Measurements from ENCODE around the gene MYO18A.

The MYO18A gene

DNA sequence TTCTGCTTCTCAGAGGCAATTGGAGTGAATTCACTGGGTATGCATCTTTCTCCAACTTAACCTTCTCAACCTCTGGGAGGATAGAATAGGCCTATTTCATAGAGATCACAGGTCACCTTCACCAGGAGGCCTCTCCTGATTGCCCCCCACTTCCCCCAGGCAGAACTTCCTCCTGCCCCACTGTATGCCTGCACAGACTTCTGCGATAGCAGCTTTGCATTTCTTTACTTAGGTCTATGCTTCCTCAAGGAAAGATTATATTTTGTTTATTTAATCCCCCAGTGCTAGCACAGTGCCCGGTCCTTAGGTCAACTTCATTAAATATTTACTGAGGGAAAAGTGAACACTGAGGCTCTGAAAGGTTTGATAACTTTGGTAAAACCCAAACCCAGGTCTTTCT is 19.9 kb downstream of the MYO18A start:
- Histone ChIP-seq H3K9ac (ENCODE audit: low read length in 5 of 5) (no peak overlapping the region), H3K4me1 (ENCODE audit: control insufficient read depth in 5 of 5, insufficient read depth in 5 of 5, low read length in 5 of 5) (peaks cover 11 to 90% (median 47%) of the 10 kb centered on the region in 5 donors)

DNA sequence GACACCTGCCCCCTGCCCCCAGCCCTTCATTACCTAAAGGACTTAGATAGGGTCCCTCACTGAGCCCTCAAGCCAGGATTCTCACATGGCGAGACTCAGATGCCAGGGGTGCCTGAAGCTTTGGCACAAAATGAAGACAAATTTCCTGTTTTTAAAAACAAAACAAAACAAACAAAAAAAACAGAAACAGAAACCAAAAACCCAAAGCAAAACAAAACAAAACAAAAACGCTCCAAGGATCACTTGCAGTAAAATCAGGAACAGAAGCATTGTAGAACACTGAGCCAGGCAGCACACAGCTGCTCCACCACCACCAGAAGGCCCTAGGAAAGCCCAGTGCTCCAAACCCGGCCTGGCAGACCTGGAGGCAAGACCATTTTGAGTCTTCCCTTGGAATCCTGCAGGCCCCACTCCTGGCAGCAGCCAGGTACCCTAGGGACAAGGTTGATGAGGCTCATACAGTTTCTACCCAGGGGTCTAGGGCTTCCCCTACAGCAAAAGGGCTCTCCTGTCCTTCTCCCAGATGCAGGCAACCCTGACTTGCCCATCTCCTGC is 20.8 kb downstream of the MYO18A start:
- Histone ChIP-seq H3K9me3 (ENCODE audit: control insufficient read depth in 5 of 5, low read length in 5 of 5) (no peaks in the 10 kb centered on the region), H3K4me3 (ENCODE audit: low read depth in 1 of 5, low read length in 5 of 5) (no peak overlapping the region), H3K27me3 (ENCODE audit: control insufficient read depth in 5 of 5, insufficient read depth in 4 of 5, low read length in 5 of 5) (no peaks in the 10 kb centered on the region), H3K27ac (ENCODE audit: low read depth, low read length) (peak overlapping the region; percentile 92), H3K9ac (ENCODE audit: low read length in 5 of 5) (peak overlapping the region in 1 of 5 donors; percentile 24), H3K4me1 (ENCODE audit: control insufficient read depth in 5 of 5, insufficient read depth in 5 of 5, low read length in 5 of 5) (peaks cover 16 to 90% (median 56%) of the 10 kb centered on the region in 5 donors), H3K36me3 (ENCODE audit: control insufficient read depth in 5 of 5, insufficient read depth in 5 of 5, low read length in 5 of 5) (no peaks in the 10 kb centered on the region)

More for the DNA sequence above, 19.9 kb downstream of the MYO18A start:
- Histone ChIP-seq H3K36me3 (ENCODE audit: control insufficient read depth in 5 of 5, insufficient read depth in 5 of 5, low read length in 5 of 5) (peaks cover 0 to 2% (median 1%) of the 10 kb centered on the region in 5 donors), H3K27ac (ENCODE audit: low read depth, low read length) (no peak overlapping the region), H3K4me3 (ENCODE audit: low read depth in 1 of 5, low read length in 5 of 5) (no peak overlapping the region), H3K27me3 (ENCODE audit: control insufficient read depth in 5 of 5, insufficient read depth in 4 of 5, low read length in 5 of 5) (no peaks in the 10 kb centered on the region), H3K9me3 (ENCODE audit: control insufficient read depth in 5 of 5, low read length in 5 of 5) (no peaks in the 10 kb centered on the region)

DNA sequence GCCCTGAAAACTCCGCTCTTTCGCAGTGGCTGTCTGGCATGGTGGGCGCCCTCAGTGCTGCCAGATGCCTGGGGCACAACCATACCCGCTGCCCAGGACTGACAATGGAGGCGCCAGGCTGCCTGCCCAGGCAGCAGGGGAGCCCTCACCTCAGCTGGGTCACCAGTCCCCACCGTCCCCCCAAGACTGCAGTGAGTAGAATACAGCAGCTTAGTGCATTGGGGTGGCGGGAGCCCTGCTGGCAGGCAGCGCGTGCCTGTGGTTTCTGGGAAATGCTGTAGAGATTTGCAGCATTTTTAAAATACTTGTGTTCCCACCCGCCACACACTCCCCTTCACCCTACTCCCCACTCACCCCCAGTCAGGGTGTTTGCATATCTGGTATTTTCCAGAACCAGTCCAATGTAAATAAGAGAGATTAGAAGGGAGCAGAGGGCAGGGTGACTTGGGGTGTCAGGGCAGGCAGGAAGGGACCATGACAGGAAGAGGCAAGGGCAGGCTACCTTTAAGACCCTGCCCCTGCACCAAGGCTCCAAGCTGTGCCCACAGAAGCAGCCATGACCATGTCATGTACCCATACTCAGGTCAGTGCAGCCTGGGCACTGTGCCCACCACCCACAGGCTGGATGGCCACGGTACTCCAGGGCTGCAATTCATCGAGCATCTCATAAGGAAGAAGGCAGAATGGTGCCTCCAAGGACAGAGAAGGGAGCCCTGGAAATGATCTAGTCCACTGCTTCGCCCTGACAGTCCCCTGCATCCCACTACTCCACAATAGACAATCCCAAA is 21.5 kb downstream of the MYO18A start:
- Histone ChIP-seq H3K27ac (ENCODE audit: low read depth, low read length) (peak overlapping the region; percentile 92), H3K9me3 (ENCODE audit: control insufficient read depth in 5 of 5, low read length in 5 of 5) (no peaks in the 10 kb centered on the region), H3K4me3 (ENCODE audit: low read depth in 1 of 5, low read length in 5 of 5) (no peak overlapping the region), H3K9ac (ENCODE audit: low read length in 5 of 5) (peak overlapping the region in 1 of 5 donors; percentile 24), H3K27me3 (ENCODE audit: control insufficient read depth in 5 of 5, insufficient read depth in 4 of 5, low read length in 5 of 5) (no peaks in the 10 kb centered on the region), H3K36me3 (ENCODE audit: control insufficient read depth in 5 of 5, insufficient read depth in 5 of 5, low read length in 5 of 5) (no peaks in the 10 kb centered on the region), H3K4me1 (ENCODE audit: control insufficient read depth in 5 of 5, insufficient read depth in 5 of 5, low read length in 5 of 5) (peaks cover 20 to 89% (median 60%) of the 10 kb centered on the region in 5 donors)

DNA sequence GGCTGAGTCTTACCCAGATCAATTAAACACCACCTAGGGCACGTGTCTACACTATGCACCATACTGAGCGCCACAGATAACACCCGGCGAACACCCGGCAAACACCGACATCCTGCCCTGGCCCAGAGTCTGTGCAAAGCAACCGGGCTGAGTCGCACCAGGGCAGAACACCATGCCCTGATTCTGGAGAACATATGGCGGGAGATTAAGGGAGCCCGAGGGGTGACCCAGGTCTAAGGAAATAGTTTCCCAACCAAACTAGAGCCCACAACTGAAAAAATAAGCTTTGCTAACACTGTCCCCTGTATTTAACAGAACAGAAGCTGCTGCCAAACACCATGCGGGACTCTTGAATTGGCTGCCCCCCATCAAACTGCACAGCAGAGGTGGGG is 22.1 kb downstream of the MYO18A start:
- Histone ChIP-seq H3K9me3 (ENCODE audit: control insufficient read depth in 5 of 5, low read length in 5 of 5) (no peaks in the 10 kb centered on the region), H3K27ac (ENCODE audit: low read depth, low read length) (peak overlapping the region; percentile 92), H3K27me3 (ENCODE audit: control insufficient read depth in 5 of 5, insufficient read depth in 4 of 5, low read length in 5 of 5) (no peaks in the 10 kb centered on the region), H3K4me1 (ENCODE audit: control insufficient read depth in 5 of 5, insufficient read depth in 5 of 5, low read length in 5 of 5) (peaks cover 20 to 83% (median 55%) of the 10 kb centered on the region in 5 donors), H3K4me3 (ENCODE audit: low read depth in 1 of 5, low read length in 5 of 5) (no peak overlapping the region), H3K9ac (ENCODE audit: low read length in 5 of 5) (no peak overlapping the region), H3K36me3 (ENCODE audit: control insufficient read depth in 5 of 5, insufficient read depth in 5 of 5, low read length in 5 of 5) (no peaks in the 10 kb centered on the region)

DNA sequence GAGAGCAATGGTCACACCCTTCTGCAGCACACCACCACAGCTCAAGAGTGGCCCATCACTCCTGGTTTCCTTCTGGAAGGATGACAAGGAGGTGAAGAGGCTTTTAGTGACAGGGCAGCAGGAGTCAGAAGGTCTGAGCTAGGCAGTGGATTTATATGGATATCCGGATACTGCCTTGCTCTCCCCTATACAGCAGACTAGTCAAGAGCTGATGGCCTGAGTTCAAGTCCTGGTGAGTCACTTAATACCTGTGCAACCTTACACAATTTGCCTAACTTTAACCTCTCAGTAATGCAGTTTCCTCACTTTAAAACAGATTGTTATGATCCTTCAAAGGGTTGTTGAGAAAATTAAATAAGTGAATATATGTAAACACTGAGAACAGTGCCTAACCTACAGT is 22.9 kb downstream of the MYO18A start:
- no peaks in the 10 kb centered on the region for H3K27me3 ChIP-seq (ENCODE audit: control insufficient read depth in 5 of 5, insufficient read depth in 4 of 5, low read length in 5 of 5)
- H3K9me3 ChIP-seq (ENCODE audit: control insufficient read depth in 5 of 5, low read length in 5 of 5): no peaks in the 10 kb centered on the region
- peak overlapping the region in 1 of 5 donors; percentile 49 for H3K9ac ChIP-seq (ENCODE audit: low read length in 5 of 5)
- peak overlapping the region; percentile 92 for H3K27ac ChIP-seq (ENCODE audit: low read depth, low read length)
- H3K4me1 ChIP-seq (ENCODE audit: control insufficient read depth in 5 of 5, insufficient read depth in 5 of 5, low read length in 5 of 5): peaks cover 20 to 76% (median 55%) of the 10 kb centered on the region in 5 donors
- no peaks in the 10 kb centered on the region for H3K36me3 ChIP-seq (ENCODE audit: control insufficient read depth in 5 of 5, insufficient read depth in 5 of 5, low read length in 5 of 5)
- H3K4me3 ChIP-seq (ENCODE audit: low read depth in 1 of 5, low read length in 5 of 5): peak overlapping the region in 1 of 5 donors; percentile 8

DNA sequence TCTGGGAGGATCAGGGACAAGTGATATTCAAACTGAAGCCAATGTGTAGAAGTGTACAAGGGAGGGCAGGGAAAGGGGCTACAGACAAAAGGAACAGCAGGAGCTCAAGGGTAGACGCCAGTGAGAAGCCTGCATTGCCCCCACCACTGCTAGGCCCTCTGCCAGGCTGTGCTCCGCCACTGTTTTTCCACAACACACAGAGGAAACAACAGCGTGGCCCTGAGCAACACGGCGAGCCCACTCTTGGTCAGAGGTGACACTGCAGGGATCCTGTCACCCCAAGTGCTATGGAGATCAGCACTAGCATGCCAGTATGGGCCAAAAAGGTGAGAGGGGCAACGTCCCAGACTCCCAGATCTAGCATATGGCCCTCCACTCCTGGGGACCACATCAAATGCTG is 23.4 kb downstream of the MYO18A start:
- H3K4me1 ChIP-seq (ENCODE audit: control insufficient read depth in 5 of 5, insufficient read depth in 5 of 5, low read length in 5 of 5): peaks cover 20 to 70% (median 55%) of the 10 kb centered on the region in 5 donors
- no peaks in the 10 kb centered on the region for H3K36me3 ChIP-seq (ENCODE audit: control insufficient read depth in 5 of 5, insufficient read depth in 5 of 5, low read length in 5 of 5)
- peak overlapping the region; percentile 92 for H3K27ac ChIP-seq (ENCODE audit: low read depth, low read length)
- no peaks in the 10 kb centered on the region for H3K9me3 ChIP-seq (ENCODE audit: control insufficient read depth in 5 of 5, low read length in 5 of 5)
- no peaks in the 10 kb centered on the region for H3K27me3 ChIP-seq (ENCODE audit: control insufficient read depth in 5 of 5, insufficient read depth in 4 of 5, low read length in 5 of 5)
- peak overlapping the region in 2 of 5 donors; percentile 52 to 85 for H3K9ac ChIP-seq (ENCODE audit: low read length in 5 of 5)
- peak overlapping the region in 1 of 5 donors; percentile 8 for H3K4me3 ChIP-seq (ENCODE audit: low read depth in 1 of 5, low read length in 5 of 5)

DNA sequence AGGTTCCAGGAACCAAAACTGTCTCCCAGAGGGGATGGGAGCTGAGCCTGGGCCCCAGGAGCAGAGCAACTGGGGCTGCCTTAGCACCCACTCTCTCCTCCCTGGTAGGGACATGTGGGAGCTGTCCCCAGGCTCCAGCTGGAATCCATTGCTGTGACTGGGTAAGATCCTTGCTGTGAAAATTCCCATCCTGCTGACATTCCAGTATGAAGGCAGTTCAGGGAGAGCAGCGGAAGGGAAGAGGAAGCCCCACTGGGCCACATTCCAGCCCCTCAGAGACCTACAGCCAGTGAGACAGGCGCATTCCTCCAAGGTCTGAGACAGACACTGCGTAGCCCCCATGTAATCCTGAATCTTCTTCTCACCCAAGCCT is 24.2 kb downstream of the MYO18A start:
- peak overlapping the region; percentile 92 for H3K27ac ChIP-seq (ENCODE audit: low read depth, low read length)
- H3K27me3 ChIP-seq (ENCODE audit: control insufficient read depth in 5 of 5, insufficient read depth in 4 of 5, low read length in 5 of 5): no peaks in the 10 kb centered on the region
- H3K36me3 ChIP-seq (ENCODE audit: control insufficient read depth in 5 of 5, insufficient read depth in 5 of 5, low read length in 5 of 5): no peaks in the 10 kb centered on the region
- H3K4me3 ChIP-seq (ENCODE audit: low read depth in 1 of 5, low read length in 5 of 5): peak overlapping the region in 2 of 5 donors; percentile 21 to 22
- peaks cover 20 to 70% (median 55%) of the 10 kb centered on the region in 5 donors for H3K4me1 ChIP-seq (ENCODE audit: control insufficient read depth in 5 of 5, insufficient read depth in 5 of 5, low read length in 5 of 5)
- no peaks in the 10 kb centered on the region for H3K9me3 ChIP-seq (ENCODE audit: control insufficient read depth in 5 of 5, low read length in 5 of 5)
- H3K9ac ChIP-seq (ENCODE audit: low read length in 5 of 5): peak overlapping the region in 3 of 5 donors; percentile 15 to 85 (median 77)

DNA sequence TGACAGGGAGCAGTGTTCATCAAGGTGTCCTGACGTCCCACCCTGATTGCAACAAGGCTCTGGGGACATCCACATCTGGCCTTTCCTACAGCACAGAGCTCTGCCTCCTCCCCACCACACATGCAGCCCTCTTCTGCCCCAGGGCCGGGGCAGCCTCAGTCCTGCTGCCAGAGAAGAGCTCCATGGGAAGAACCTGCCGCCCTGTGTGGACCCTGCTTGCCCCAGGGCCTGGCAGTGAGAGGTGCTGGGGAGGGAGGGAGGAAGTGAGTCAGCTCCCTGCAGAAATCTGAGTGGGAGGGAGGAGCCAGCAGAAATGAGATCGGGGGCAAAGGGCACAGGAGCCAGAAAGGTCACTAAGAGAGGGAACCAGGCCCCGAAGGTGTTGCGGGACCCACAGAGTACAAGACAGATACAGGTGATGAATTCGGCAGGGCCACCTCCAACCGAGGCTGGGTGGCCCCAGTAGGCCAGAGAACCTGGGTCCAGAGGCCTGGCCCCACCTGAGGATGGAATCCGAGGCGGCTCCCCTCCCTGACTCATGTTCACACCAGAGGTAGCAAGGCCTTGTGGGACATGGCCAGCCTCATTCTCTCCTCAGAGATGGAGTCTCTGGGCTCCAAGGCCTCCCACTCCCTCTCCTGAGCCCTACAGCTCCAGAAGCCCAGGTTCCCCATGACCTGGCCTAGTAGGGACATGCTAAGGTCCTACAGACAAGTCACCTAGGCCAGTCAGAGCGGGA is 24.8 kb downstream of the MYO18A start:
- no peaks in the 10 kb centered on the region for H3K9me3 ChIP-seq (ENCODE audit: control insufficient read depth in 5 of 5, low read length in 5 of 5)
- H3K36me3 ChIP-seq (ENCODE audit: control insufficient read depth in 5 of 5, insufficient read depth in 5 of 5, low read length in 5 of 5): no peaks in the 10 kb centered on the region
- H3K4me3 ChIP-seq (ENCODE audit: low read depth in 1 of 5, low read length in 5 of 5): peak overlapping the region; percentile 23 to 36 (median 31)
- H3K27ac ChIP-seq (ENCODE audit: low read depth, low read length): peak overlapping the region; percentile 92
- no peaks in the 10 kb centered on the region for H3K27me3 ChIP-seq (ENCODE audit: control insufficient read depth in 5 of 5, insufficient read depth in 4 of 5, low read length in 5 of 5)
- peaks cover 20 to 69% (median 56%) of the 10 kb centered on the region in 5 donors for H3K4me1 ChIP-seq (ENCODE audit: control insufficient read depth in 5 of 5, insufficient read depth in 5 of 5, low read length in 5 of 5)
- H3K9ac ChIP-seq (ENCODE audit: low read length in 5 of 5): peak overlapping the region in 3 of 5 donors; percentile 15 to 85 (median 77)

DNA sequence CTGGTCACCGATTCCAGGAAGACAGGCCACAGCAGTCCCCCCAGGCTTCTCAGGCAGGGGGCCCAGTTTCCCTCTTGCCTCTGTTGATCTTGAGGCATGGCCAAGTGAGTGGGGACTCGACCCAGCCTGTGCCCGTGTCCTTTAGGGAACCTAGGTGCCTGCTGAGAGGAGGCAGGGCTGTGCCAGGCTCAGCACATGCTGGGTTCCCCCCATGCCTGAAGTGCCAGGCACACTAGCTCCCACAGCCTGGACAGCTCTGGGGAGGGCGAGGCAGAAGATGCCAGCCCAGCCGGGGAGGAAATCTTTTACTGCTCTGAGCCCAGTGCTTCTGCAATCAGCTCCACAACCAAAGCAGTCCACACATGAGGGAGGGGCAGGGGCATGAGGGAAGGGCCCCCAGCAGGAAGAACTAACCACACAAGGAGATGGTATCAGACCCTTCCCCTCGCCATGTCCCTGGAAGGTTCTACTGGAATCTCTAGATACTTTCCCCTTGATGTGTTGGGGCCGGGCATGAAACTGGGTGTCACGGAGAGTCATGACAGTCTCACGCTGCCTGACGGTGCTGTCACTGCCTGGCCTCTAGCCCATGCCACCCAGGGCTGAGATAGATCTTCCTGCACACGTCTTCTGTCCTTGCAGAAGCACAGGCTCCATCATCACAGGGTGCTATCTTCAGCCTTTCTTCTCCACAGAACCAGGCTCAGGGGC is 25.5 kb downstream of the MYO18A start:
- no peaks in the 10 kb centered on the region for H3K9me3 ChIP-seq (ENCODE audit: control insufficient read depth in 5 of 5, low read length in 5 of 5)
- peak overlapping the region; percentile 92 for H3K27ac ChIP-seq (ENCODE audit: low read depth, low read length)
- H3K9ac ChIP-seq (ENCODE audit: low read length in 5 of 5): peak overlapping the region in 2 of 5 donors; percentile 11 to 85
- no peaks in the 10 kb centered on the region for H3K27me3 ChIP-seq (ENCODE audit: control insufficient read depth in 5 of 5, insufficient read depth in 4 of 5, low read length in 5 of 5)
- peak overlapping the region; percentile 23 to 36 (median 31) for H3K4me3 ChIP-seq (ENCODE audit: low read depth in 1 of 5, low read length in 5 of 5)
- H3K36me3 ChIP-seq (ENCODE audit: control insufficient read depth in 5 of 5, insufficient read depth in 5 of 5, low read length in 5 of 5): no peaks in the 10 kb centered on the region
- H3K4me1 ChIP-seq (ENCODE audit: control insufficient read depth in 5 of 5, insufficient read depth in 5 of 5, low read length in 5 of 5): peaks cover 20 to 69% (median 61%) of the 10 kb centered on the region in 5 donors

All from subcutaneous abdominal adipose tissue (tissue), 5 donors.